SK-N-SH (cell line): Measurements from ENCODE around the gene GATA2. TPM values are rescaled to one million over a fixed set of nuclear protein-coding genes. Genes with fewer than 3 reads are reported as not detected.

ENCODE experiments used
- CHD2 ChIP-seq: fragments of 150-350 bp; IDR thresholded peaks from 2 replicates; pipeline ENCODE4 v1.6.1; 2018; ENCODE audit warnings: low read length; ENCODE audit not compliant: partially characterized antibody
- ELF1 ChIP-seq: IDR thresholded peaks from 2 replicates; pipeline ENCODE4 v1.4.0; 2012
- EZH2phosphoT487 ChIP-seq: fragments of 200-600 bp; sonication (generic); IDR thresholded peaks from 2 replicates; pipeline ENCODE4 v1.6.1; 2017; ENCODE audit warnings: low read depth, mixed run types, mild to moderate bottlenecking, antibody characterized with exemption, moderate library complexity, borderline replicate concordance
- FOXJ3 ChIP-seq: sonication (generic); formaldehyde crosslinking; IDR thresholded peaks from 2 replicates; pipeline ENCODE4 v1.5.1; 2020; ENCODE audit warnings: mild to moderate bottlenecking, missing genetic modification reagents
- FOXM1 ChIP-seq: IDR thresholded peaks from 2 replicates; pipeline ENCODE4 v1.4.0; 2012; ENCODE audit warnings: low read depth, mild to moderate bottlenecking
- GABPA ChIP-seq: IDR thresholded peaks from 2 replicates; pipeline ENCODE4 v1.4.0; 2012; ENCODE audit warnings: low read depth, mild to moderate bottlenecking
- GATA2 ChIP-seq: sonication (generic); formaldehyde crosslinking; IDR thresholded peaks from 2 replicates; pipeline ENCODE4 v1.5.0; 2020; ENCODE audit warnings: mild to moderate bottlenecking, missing genetic modification reagents
- JUND ChIP-seq: IDR thresholded peaks from 2 replicates; pipeline ENCODE4 v1.4.0; 2012
- MXI1 ChIP-seq: IDR thresholded peaks from 2 replicates; pipeline ENCODE4 v1.6.1; 2012; ENCODE audit warnings: mild to moderate bottlenecking, low read depth, low read length, improper control_type of control experiment
- NFIC ChIP-seq: IDR thresholded peaks from 2 replicates; pipeline ENCODE4 v1.4.0; 2012; ENCODE audit warnings: borderline replicate concordance
- NRF1 ChIP-seq: IDR thresholded peaks from 2 replicates; pipeline ENCODE4 v1.6.1; 2012; ENCODE audit warnings: low read depth, mild to moderate bottlenecking, low read length
- POLR2AphosphoS5 ChIP-seq: IDR thresholded peaks from 2 replicates; pipeline ENCODE4 v1.6.1; 2012; ENCODE audit warnings: low read depth, low read length
- RAD21 ChIP-seq: IDR thresholded peaks from 2 replicates; pipeline ENCODE4 v1.6.1; 2012; ENCODE audit warnings: mild to moderate bottlenecking, low read length
- RCOR1 ChIP-seq: fragments of 150-350 bp; IDR thresholded peaks from 2 replicates; pipeline ENCODE4 v1.6.1; 2017; ENCODE audit warnings: antibody characterized with exemption, low read length
- REST ChIP-seq: IDR thresholded peaks from 2 replicates; pipeline ENCODE4 v1.6.1; 2012; ENCODE audit warnings: mild to moderate bottlenecking, low read depth, low read length, moderate library complexity
- RXRA ChIP-seq: IDR thresholded peaks from 2 replicates; pipeline ENCODE4 v1.4.0; 2012; ENCODE audit warnings: low read depth, mild to moderate bottlenecking, borderline replicate concordance
- SIN3A ChIP-seq: IDR thresholded peaks from 2 replicates; pipeline ENCODE4 v1.6.1; 2012; ENCODE audit warnings: low read depth, mild to moderate bottlenecking, low read length, moderate library complexity, borderline replicate concordance
- SMC3 ChIP-seq: IDR thresholded peaks from 2 replicates; pipeline ENCODE4 v1.6.1; 2012; ENCODE audit warnings: low read depth, low read length, improper control_type of control experiment
- USF1 ChIP-seq: IDR thresholded peaks from 2 replicates; pipeline ENCODE4 v1.4.0; 2012; ENCODE audit warnings: low read depth, borderline replicate concordance
- YY1 ChIP-seq: IDR thresholded peaks from 2 replicates; pipeline ENCODE4 v1.4.0; 2012; ENCODE audit warnings: low read depth, mild to moderate bottlenecking
- ZBTB33 ChIP-seq: IDR thresholded peaks from 2 replicates; pipeline ENCODE4 v1.4.0; 2012; ENCODE audit warnings: low read depth, borderline replicate concordance
- polyA plus RNA-seq, 3 experiments: library from polyadenylated mRNA; depleted of rRNA; stranded (reverse); fragments of >200 nt; gene quantifications; 2 replicates each; pipeline ENCODE4 v1.2.3, GENCODE V29; 2012
- TF ChIP-seq, protein P1 (sequence below): IDR thresholded peaks from 2 replicates; pipeline ENCODE4; 2012
- TF ChIP-seq, protein P2 (sequence below): fragments of 150-350 bp; IDR thresholded peaks from 2 replicates; pipeline ENCODE4 v1.6.1; 2017; ENCODE audit warnings: antibody characterized with exemption, low read length, low read depth, borderline replicate concordance

Gene GATA2
- polyA plus RNA-seq, 1 of the 3 experiments (the other 2 are of a cell fraction), result 5.5 TPM

- TF ChIP-seq REST, result no peak
- no peak for TF ChIP-seq ELF1
- TF ChIP-seq ZBTB33, result no peak
- no peak for TF ChIP-seq NRF1
- TF ChIP-seq MXI1, result no peak; the same call in 1 of the 2 replicates
- TF ChIP-seq SIN3A, result no peak
- TF ChIP-seq SMC3, result no peak
- no peak for TF ChIP-seq GABPA
- TF ChIP-seq EZH2phosphoT487, result no peak
- TF ChIP-seq RCOR1, result peak; percentile 94
- peak; percentile 32; the same call in 1 of the 2 replicates for TF ChIP-seq POLR2AphosphoS5
- TF ChIP-seq, protein P1, sequence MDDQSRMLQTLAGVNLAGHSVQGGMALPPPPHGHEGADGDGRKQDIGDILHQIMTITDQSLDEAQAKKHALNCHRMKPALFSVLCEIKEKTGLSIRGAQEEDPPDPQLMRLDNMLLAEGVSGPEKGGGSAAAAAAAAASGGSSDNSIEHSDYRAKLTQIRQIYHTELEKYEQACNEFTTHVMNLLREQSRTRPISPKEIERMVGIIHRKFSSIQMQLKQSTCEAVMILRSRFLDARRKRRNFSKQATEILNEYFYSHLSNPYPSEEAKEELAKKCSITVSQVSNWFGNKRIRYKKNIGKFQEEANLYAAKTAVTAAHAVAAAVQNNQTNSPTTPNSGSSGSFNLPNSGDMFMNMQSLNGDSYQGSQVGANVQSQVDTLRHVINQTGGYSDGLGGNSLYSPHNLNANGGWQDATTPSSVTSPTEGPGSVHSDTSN, result peak; percentile 39; the same call in 1 of the 2 replicates
- TF ChIP-seq NFIC, result no peak
- no peak for TF ChIP-seq YY1
- TF ChIP-seq FOXJ3, result peak; percentile 97
- peak; percentile 98 for TF ChIP-seq GATA2 (CRISPR knock-in tag)
- no peak for TF ChIP-seq RXRA
- TF ChIP-seq, protein P2, sequence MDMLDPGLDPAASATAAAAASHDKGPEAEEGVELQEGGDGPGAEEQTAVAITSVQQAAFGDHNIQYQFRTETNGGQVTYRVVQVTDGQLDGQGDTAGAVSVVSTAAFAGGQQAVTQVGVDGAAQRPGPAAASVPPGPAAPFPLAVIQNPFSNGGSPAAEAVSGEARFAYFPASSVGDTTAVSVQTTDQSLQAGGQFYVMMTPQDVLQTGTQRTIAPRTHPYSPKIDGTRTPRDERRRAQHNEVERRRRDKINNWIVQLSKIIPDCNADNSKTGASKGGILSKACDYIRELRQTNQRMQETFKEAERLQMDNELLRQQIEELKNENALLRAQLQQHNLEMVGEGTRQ, result no peak
- TF ChIP-seq RAD21, result no peak; the same call in 1 of the 2 replicates
- TF ChIP-seq FOXM1, result no peak
- peak; percentile 69 for TF ChIP-seq CHD2
- TF ChIP-seq USF1, result no peak
- no peak for TF ChIP-seq JUND
Observed at GRCh38 chr3:128468285-128468790, 24.7 kb downstream of the GATA2 start (continued).
